Activated gamma-delta T cell treated with anti-CD3 and anti-CD28 coated beads, Interleukin-2, amount 50 U/mL, for 16 hours (primary cell): ENCODE data around the gene PCYT2.

Experiments used
- DNase-seq: peaks from one replicate; pipeline ENCODE4 v3.0.0-alpha.2; 2020; ENCODE audit warnings: low read depth

The PCYT2 gene

DNA sequence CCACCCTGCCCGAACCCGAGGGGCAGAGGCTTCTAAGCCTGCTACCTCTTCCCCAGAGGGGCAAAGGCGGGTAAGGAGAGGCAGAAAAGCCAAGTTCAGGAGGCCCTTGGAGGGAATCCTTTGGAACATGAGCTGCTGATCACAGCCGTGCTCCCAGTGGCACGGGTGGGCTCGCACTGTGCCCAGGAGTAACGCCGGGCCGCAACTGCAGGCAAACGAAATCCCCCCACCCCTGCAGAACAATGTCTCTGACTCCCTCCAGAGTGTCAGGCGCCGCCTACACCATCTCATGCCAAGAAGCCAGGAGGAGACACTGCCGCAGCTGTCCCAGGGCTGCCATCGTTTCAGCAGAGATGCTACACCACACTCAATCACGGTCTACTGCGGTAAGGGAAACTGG, 59.8 kb downstream of the PCYT2 start:
- DNase-seq: no peak
